MM.1S (cell line): Measurements from ENCODE around the gene SPATA18.

Experiments used
- DNase-seq: peaks from one replicate; pipeline ENCODE4 v3.0.0-alpha.2; 2015
- H2AFZ ChIP-seq: fragments of 300-600 bp; sonication (generic); 2 replicates; pipeline ENCODE4 v1.6.0; 2016; ENCODE audit warnings: antibody characterized with exemption, low read length
- H3F3A ChIP-seq: fragments of 300-600 bp; sonication (generic); 2 replicates; pipeline ENCODE4 v1.6.1; 2016; ENCODE audit warnings: mild to moderate bottlenecking, antibody characterized with exemption, low read length, moderate library complexity, mixed read lengths; ENCODE audit not compliant: insufficient read depth
- H3K27ac ChIP-seq: fragments of 300-600 bp; sonication (generic); 2 replicates; pipeline ENCODE4 v1.5.1; 2016; ENCODE audit warnings: mild to moderate bottlenecking, low read length
- H3K27me3 ChIP-seq: fragments of 300-600 bp; sonication (generic); replicated peaks from 2 replicates; pipeline ENCODE4 v1.6.0; 2016; ENCODE audit warnings: low read length; ENCODE audit not compliant: insufficient read depth
- H3K36me3 ChIP-seq: fragments of 300-600 bp; sonication (generic); replicated peaks from 2 replicates; pipeline ENCODE4 v1.6.1; 2016; ENCODE audit warnings: mild to moderate bottlenecking, low read length, mixed read lengths; ENCODE audit not compliant: insufficient read depth
- H3K4me1 ChIP-seq: fragments of 300-600 bp; sonication (generic); 2 replicates; pipeline ENCODE4 v1.6.1; 2016; ENCODE audit warnings: low read length, mixed read lengths
- H3K4me2 ChIP-seq: fragments of 300-600 bp; sonication (generic); 2 replicates; pipeline ENCODE4 v1.6.0; 2016; ENCODE audit warnings: low read depth, low read length
- H3K4me3 ChIP-seq: fragments of 300-600 bp; sonication (generic); 2 replicates; pipeline ENCODE4 v1.5.1; 2016; ENCODE audit warnings: low read length, mixed read lengths
- H3K79me2 ChIP-seq: fragments of 300-600 bp; sonication (generic); 2 replicates; pipeline ENCODE4 v1.6.1; 2016; ENCODE audit warnings: mixed run types, low read length, mixed read lengths
- H3K9ac ChIP-seq: fragments of 300-600 bp; sonication (generic); 2 replicates; pipeline ENCODE4 v1.6.1; 2016; ENCODE audit warnings: low read length, mixed read lengths
- H3K9me2 ChIP-seq: fragments of 300-600 bp; sonication (generic); replicated peaks from 2 replicates; pipeline ENCODE4 v1.6.1; 2016; ENCODE audit warnings: mild to moderate bottlenecking, low read length, mixed read lengths; ENCODE audit not compliant: insufficient read depth
- H3K9me3 ChIP-seq: fragments of 300-600 bp; sonication (generic); replicated peaks from 2 replicates; pipeline ENCODE4 v1.6.1; 2016; ENCODE audit warnings: mild to moderate bottlenecking, low read length, mixed read lengths; ENCODE audit not compliant: insufficient read depth
- H4K20me1 ChIP-seq: fragments of 300-600 bp; sonication (generic); 2 replicates; pipeline ENCODE4 v1.6.1; 2016; ENCODE audit warnings: mild to moderate bottlenecking, low read length, moderate library complexity, mixed read lengths; ENCODE audit not compliant: insufficient read depth
- CTCF ChIP-seq: fragments of 300-600 bp; sonication (generic); IDR thresholded peaks from 2 replicates; pipeline ENCODE4 v1.5.1; 2016; ENCODE audit warnings: antibody characterized with exemption, low read length, mixed read lengths
- EZH2 ChIP-seq: fragments of 300-600 bp; sonication (generic); optimal IDR thresholded peaks from 2 replicates; pipeline ENCODE3; 2017; ENCODE audit warnings: low read depth, mild to moderate bottlenecking, antibody characterized with exemption, low read length, mixed read lengths
- EZH2phosphoT487 ChIP-seq: fragments of 300-600 bp; sonication (generic); IDR thresholded peaks from 2 replicates; pipeline ENCODE4 v1.6.1; 2018; ENCODE audit warnings: antibody characterized with exemption, low read length

The SPATA18 gene

GRCh38 chr4:52016981-52017380 lies 34.1 kb upstream of the SPATA18 start:
- H3K9ac ChIP-seq, result no peak overlapping the region
- no peaks in the 10 kb centered on the region for H3K9me3 ChIP-seq
- H3K36me3 ChIP-seq, result no peaks in the 10 kb centered on the region
- H3K9me2 ChIP-seq, result no peaks in the 10 kb centered on the region
- no peak overlapping the region for H3K4me2 ChIP-seq
- no peaks in the 10 kb centered on the region for H4K20me1 ChIP-seq
- no peaks in the 10 kb centered on the region for H3K79me2 ChIP-seq
- H3K4me1 ChIP-seq, result no peaks in the 10 kb centered on the region
- no peaks in the 10 kb centered on the region for H3K27me3 ChIP-seq
- no peak for DNase-seq
- no peak overlapping the region for H3K4me3 ChIP-seq
- H3F3A ChIP-seq, result no peaks in the 10 kb centered on the region
- no peak for TF ChIP-seq CTCF
- no peak for TF ChIP-seq EZH2
- no peak for TF ChIP-seq EZH2phosphoT487
- H3K27ac ChIP-seq, result no peak overlapping the region
- no peak overlapping the region for H2AFZ ChIP-seq

GRCh38 chr4:52017814-52018213 lies 33.3 kb upstream of the SPATA18 start:
- H3K27ac ChIP-seq, result no peak overlapping the region
- no peaks in the 10 kb centered on the region for H3K9me3 ChIP-seq
- H3K79me2 ChIP-seq, result no peaks in the 10 kb centered on the region
- no peak overlapping the region for H3K4me3 ChIP-seq
- H3K4me1 ChIP-seq, result no peaks in the 10 kb centered on the region
- H4K20me1 ChIP-seq, result no peaks in the 10 kb centered on the region
- no peak for TF ChIP-seq CTCF
- H3K27me3 ChIP-seq, result no peaks in the 10 kb centered on the region
- H3K9ac ChIP-seq, result no peak overlapping the region
- no peak overlapping the region for H2AFZ ChIP-seq
- no peak overlapping the region for H3K4me2 ChIP-seq
- H3F3A ChIP-seq, result no peaks in the 10 kb centered on the region
- H3K36me3 ChIP-seq, result no peaks in the 10 kb centered on the region
- no peaks in the 10 kb centered on the region for H3K9me2 ChIP-seq
- DNase-seq, result no peak

GRCh38 chr4:52019936-52020657 lies 31.0 kb upstream of the SPATA18 start, which contains the start of gene LRRC66:
Gene LRRC66, minus strand, starts transcription at chr4:52020363. Its CDS starts 2,750 bp downstream, at chr4:52017613.
- Histone ChIP-seq H3K4me3 (no peak within 1 kb of the TSS), H2AFZ (no peak within 1 kb of the TSS), H3K27me3 (no peaks in the 10 kb centered on the region), H3K36me3 (no peaks in the 10 kb centered on the region), H3K9me3 (no peaks in the 10 kb centered on the region), H3K9ac (no peak within 1 kb of the TSS), H3K4me2 (no peak within 1 kb of the TSS), H3K79me2 (no peaks in the 10 kb centered on the region), H4K20me1 (no peaks in the 10 kb centered on the region), H3F3A (no peaks in the 10 kb centered on the region), H3K4me1 (no peaks in the 10 kb centered on the region), H3K27ac (no peak within 1 kb of the TSS), H3K9me2 (no peaks in the 10 kb centered on the region)
- DNase-seq, result no peak
- no peak for TF ChIP-seq EZH2phosphoT487
- TF ChIP-seq EZH2, result no peak
- TF ChIP-seq CTCF, result no peak
